Activated CD4-positive, alpha-beta T cell treated with anti-CD3 and anti-CD28 coated beads, Interleukin-2, amount 10 ng/mL, durations not matched to agents 7 days and 5 days (primary cell): ENCODE results near the gene PARD3B. TPM values are rescaled to one million over a fixed set of nuclear protein-coding genes. Genes with fewer than 3 reads are reported as not detected.

Experiments
- CTCF ChIA-PET: fragments of 350-600 bp; sonication (Branson Sonifier 250); formaldehyde crosslinking; loops from one replicate; lab custom pipeline; 2021; ENCODE audit warnings: antibody characterized with exemption; lab: Charles Lee
- POLR2A ChIA-PET: fragments of 350-600 bp; sonication (Branson Sonifier 250); formaldehyde crosslinking; loops from one replicate; lab custom pipeline; 2021; ENCODE audit warnings: antibody characterized with exemption; lab: Charles Lee
- DNase-seq: peaks from one replicate; pipeline ENCODE4 v3.0.0-alpha.2; 2020
- H3K27ac Mint-ChIP-seq: one replicate; pipeline ENCODE4 v1.8.0; 2021; ENCODE audit warnings: mild to moderate bottlenecking, moderate library complexity, mixed read lengths
- H3K27me3 Mint-ChIP-seq: one replicate; pipeline ENCODE4 v1.8.0; 2021; ENCODE audit warnings: mixed read lengths
- H3K36me3 Mint-ChIP-seq: one replicate; pipeline ENCODE4 v1.8.0; 2021; ENCODE audit warnings: low read depth, mixed read lengths
- H3K4me1 Mint-ChIP-seq: one replicate; pipeline ENCODE4 v1.8.0; 2021; ENCODE audit warnings: mixed read lengths
- H3K4me3 Mint-ChIP-seq: one replicate; pipeline ENCODE4 v1.8.0; 2021; ENCODE audit warnings: mild to moderate bottlenecking, moderate library complexity, mixed read lengths
- H3K9me3 Mint-ChIP-seq: one replicate; pipeline ENCODE4 v1.8.0; 2021; ENCODE audit warnings: mixed read lengths
- total RNA-seq, 2 experiments: library from RNA; stranded (reverse); gene quantifications; one replicate each; pipeline ENCODE4 v1.2.3, GENCODE V29; 2021

PARD3B gene
- total RNA-seq, 2 experiments from 2014 or later: 0.50 to 0.77 TPM

- DNase-seq: no peak
- CTCF ChIA-PET: no interaction called here
- Mint-ChIP-seq H3K4me3 (no peak overlapping the region), H3K27me3 (peaks cover 8% of the 10 kb centered on the region), H3K9me3 (peaks cover 10% of the 10 kb centered on the region), H3K27ac (no peak overlapping the region), H3K4me1 (no peaks in the 10 kb centered on the region), H3K36me3 (no peaks in the 10 kb centered on the region)
- POLR2A ChIA-PET: no interaction called here
Observed at GRCh38 chr2:205580212-205580987, 1035.1 kb downstream of the PARD3B start.

DNA sequence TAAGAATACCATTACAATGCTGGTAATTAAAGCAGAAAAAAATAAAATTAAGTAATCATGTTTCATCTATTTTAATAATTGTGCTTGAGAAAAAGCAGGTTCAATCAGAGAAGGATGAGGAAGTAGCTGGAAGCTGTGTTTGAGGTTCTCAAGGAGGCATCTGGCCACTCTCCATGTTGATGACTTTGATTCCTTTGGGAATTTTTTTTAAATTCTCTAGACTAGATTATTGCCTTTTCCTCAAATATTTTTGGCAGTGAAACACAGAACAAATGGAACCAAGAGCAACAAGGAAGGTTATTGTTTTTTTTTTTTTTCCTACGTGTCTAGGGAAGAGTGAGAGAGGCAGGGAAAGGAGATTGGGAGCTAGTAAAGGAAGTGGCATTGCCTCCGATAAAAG, 1037.1 kb downstream of the PARD3B start:
- no peaks in the 10 kb centered on the region for H3K9me3 Mint-ChIP-seq
- H3K4me1 Mint-ChIP-seq: no peaks in the 10 kb centered on the region
- no peak overlapping the region for H3K27ac Mint-ChIP-seq
- ChIA-PET POLR2A (no interaction called here), CTCF (no interaction called here)
- H3K27me3 Mint-ChIP-seq: no peaks in the 10 kb centered on the region
- no peak for DNase-seq
- no peaks in the 10 kb centered on the region for H3K36me3 Mint-ChIP-seq
- no peak overlapping the region for H3K4me3 Mint-ChIP-seq

GRCh38 chr2:205585449-205586383, 1040.4 kb downstream of the PARD3B start:
- Mint-ChIP-seq H3K4me1 (no peaks in the 10 kb centered on the region), H3K4me3 (no peak overlapping the region), H3K36me3 (no peaks in the 10 kb centered on the region), H3K27ac (no peak overlapping the region), H3K9me3 (no peaks in the 10 kb centered on the region), H3K27me3 (no peaks in the 10 kb centered on the region)
- ChIA-PET CTCF (no interaction called here), POLR2A (no interaction called here)
- DNase-seq: no peak

DNA sequence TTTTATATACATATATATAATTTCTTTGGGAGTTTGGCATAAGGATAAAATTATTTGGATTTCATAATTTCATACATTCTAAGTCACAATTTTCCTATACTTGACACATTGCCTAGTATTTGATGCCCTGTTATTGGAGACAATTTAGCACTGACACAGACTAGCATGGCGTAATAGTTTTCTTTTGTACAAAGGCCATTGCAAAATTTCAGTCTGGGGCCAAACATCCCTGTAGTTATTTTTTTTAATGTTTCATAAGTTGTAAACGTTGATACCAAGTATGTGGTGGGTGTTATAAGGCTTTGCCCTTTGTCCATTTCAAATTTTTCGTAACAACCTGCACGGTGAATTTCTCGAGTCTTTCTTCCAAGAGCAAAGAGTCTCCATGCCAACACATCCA, 1041.4 kb downstream of the PARD3B start:
- CTCF ChIA-PET: interaction anchor here (0.5 kb wide), 1 partner anchor 12 kb away, joined by 4 read pairs; no protein-coding TSS in a partner anchor
- H3K27ac Mint-ChIP-seq: no peak overlapping the region

GRCh38 chr2:205589479-205589878, 1044.2 kb downstream of the PARD3B start:
- POLR2A ChIA-PET: no interaction called here
- Mint-ChIP-seq H3K9me3 (no peaks in the 10 kb centered on the region), H3K36me3 (no peaks in the 10 kb centered on the region), H3K27me3 (peaks cover 3% of the 10 kb centered on the region), H3K27ac (no peak overlapping the region), H3K4me3 (no peak overlapping the region), H3K4me1 (no peaks in the 10 kb centered on the region)
- CTCF ChIA-PET: no interaction called here
- no peak for DNase-seq

More for the DNA sequence above, 1041.4 kb downstream of the PARD3B start:
- Mint-ChIP-seq H3K27me3 (peaks cover 2% of the 10 kb centered on the region), H3K4me3 (no peak overlapping the region), H3K36me3 (no peaks in the 10 kb centered on the region), H3K9me3 (no peaks in the 10 kb centered on the region), H3K4me1 (no peaks in the 10 kb centered on the region)
- DNase-seq: no peak
- POLR2A ChIA-PET: no interaction called here

DNA sequence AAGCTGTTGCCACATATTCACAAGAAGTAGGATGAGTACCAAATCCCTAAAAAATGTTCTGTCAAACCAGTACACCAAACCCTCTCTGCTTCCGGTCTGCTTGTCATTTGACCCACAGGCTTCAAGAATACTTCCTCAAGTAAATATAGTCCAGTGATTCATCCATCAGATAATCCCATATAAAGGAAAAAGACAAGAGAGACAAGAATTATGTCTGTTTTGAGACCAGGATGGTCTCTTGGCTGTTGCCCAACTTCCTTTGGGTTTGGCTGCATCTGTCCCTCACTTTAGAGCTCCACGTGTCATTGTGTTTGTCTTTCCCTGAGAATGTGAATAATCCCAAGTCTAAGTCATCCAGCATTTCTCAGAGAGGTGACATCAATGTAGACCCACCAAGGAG, 1045.5 kb downstream of the PARD3B start:
- Mint-ChIP-seq H3K9me3 (no peaks in the 10 kb centered on the region), H3K27me3 (peaks cover 6% of the 10 kb centered on the region), H3K27ac (no peak overlapping the region), H3K4me3 (no peak overlapping the region), H3K4me1 (no peaks in the 10 kb centered on the region), H3K36me3 (no peaks in the 10 kb centered on the region)
- CTCF ChIA-PET: no interaction called here
- POLR2A ChIA-PET: no interaction called here
- no peak for DNase-seq

DNA sequence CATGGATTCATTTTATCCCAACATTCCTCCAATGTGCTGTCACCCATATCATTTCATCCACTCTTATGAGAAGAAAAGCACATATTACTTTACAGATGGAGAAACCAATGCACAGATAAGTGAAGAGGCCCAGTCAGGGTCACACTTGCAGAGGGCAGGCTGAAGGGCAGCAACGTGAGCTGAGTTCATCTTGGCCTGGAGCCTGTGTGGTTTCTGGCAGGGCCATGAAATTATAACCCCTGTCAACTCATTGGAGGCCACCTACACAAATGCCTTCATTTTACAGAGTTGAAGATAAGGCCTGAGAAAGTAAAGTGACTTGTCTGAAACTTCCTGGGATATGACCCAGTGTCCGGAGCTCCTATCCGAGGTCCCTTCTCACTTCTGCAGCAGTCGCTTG, 1048.6 kb downstream of the PARD3B start:
- ChIA-PET POLR2A (no interaction called here), CTCF (interaction anchor here (0.6 kb wide), 1 partner anchor 85 kb away, joined by 3 read pairs; no protein-coding TSS in a partner anchor)
- Mint-ChIP-seq H3K36me3 (no peaks in the 10 kb centered on the region), H3K9me3 (no peaks in the 10 kb centered on the region), H3K27me3 (peaks cover 16% of the 10 kb centered on the region), H3K27ac (no peak overlapping the region), H3K4me1 (no peaks in the 10 kb centered on the region), H3K4me3 (no peak overlapping the region)
- no peak for DNase-seq

DNA sequence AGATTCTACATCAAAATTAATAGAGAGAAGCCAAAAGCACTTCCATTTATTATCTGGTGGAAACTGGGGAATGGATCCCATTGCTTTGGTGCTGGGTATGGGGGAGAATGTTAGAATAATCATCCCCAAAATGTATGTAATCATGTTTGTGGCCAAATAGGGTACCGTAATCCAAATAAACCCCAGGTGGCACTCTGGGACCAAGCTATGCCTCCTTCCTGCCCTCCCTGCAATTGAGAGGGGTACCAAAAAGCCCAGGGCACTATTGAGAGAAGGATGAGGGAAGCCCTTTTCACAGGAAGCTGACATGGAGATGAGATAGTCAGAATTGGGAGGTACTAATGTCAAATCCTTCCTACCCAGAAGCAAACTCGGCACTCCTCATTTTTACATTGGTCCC, 1051.3 kb downstream of the PARD3B start:
- Mint-ChIP-seq H3K9me3 (no peaks in the 10 kb centered on the region), H3K27ac (no peak overlapping the region), H3K4me1 (no peaks in the 10 kb centered on the region), H3K4me3 (no peak overlapping the region), H3K36me3 (no peaks in the 10 kb centered on the region), H3K27me3 (peaks cover 19% of the 10 kb centered on the region)
- no peak for DNase-seq
- CTCF ChIA-PET: interaction anchor here (1.6 kb wide), 1 partner anchor 22 kb away, joined by 4 read pairs; no protein-coding TSS in a partner anchor
- POLR2A ChIA-PET: no interaction called here

- CTCF ChIA-PET: interaction anchor here (0.6 to 1.7 kb wide), 2 partner anchors 69 to 438 kb away, joined by 3 to 5 read pairs; no protein-coding TSS in a partner anchor
Observed at GRCh38 chr2:205605638-205606304, 1060.5 kb downstream of the PARD3B start.

GRCh38 chr2:205607146-205607545, 1061.9 kb downstream of the PARD3B start:
- no peak for DNase-seq
- Mint-ChIP-seq H3K4me1 (peaks cover 14% of the 10 kb centered on the region), H3K9me3 (peaks cover 10% of the 10 kb centered on the region), H3K27ac (no peak overlapping the region), H3K36me3 (peaks cover 3% of the 10 kb centered on the region), H3K27me3 (peaks cover 28% of the 10 kb centered on the region), H3K4me3 (no peak overlapping the region)
- ChIA-PET CTCF (interaction anchor here (1.7 kb wide), 1 partner anchor 68 kb away, joined by 5 read pairs; no protein-coding TSS in a partner anchor), POLR2A (no interaction called here)

More at GRCh38 chr2:205605638-205606304, 1060.5 kb downstream of the PARD3B start:
- Mint-ChIP-seq H3K27me3 (peaks cover 26% of the 10 kb centered on the region), H3K4me1 (peaks cover 10% of the 10 kb centered on the region), H3K36me3 (peaks cover 3% of the 10 kb centered on the region), H3K27ac (no peak overlapping the region), H3K4me3 (no peak overlapping the region), H3K9me3 (peaks cover 10% of the 10 kb centered on the region)
- POLR2A ChIA-PET: no interaction called here
- DNase-seq: no peak

DNA sequence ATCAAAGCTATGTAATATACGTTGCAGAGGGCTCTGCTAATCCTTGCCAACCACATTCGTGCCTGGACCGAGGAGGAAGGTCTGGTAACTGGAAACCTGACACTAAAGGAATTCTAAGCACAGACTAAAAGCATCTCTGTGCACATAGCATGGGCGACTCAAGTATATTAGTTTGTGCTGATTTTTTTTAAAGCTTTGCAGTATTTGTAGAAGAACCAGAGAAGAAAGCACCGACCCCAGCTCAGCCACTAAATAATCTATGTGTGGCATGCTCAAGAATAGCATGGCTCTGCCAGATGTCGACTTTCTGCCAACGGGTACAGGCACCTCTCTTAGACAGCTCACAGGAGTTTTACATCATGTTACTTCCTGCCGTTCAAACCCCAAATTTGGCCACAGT, 1063.8 kb downstream of the PARD3B start:
- peaks cover 30% of the 10 kb centered on the region for H3K4me1 Mint-ChIP-seq
- peaks cover 16% of the 10 kb centered on the region for H3K27me3 Mint-ChIP-seq
- ChIA-PET POLR2A (no interaction called here), CTCF (interaction anchor here (1.3 kb wide), 1 partner anchor 10 kb away, joined by 6 read pairs; no protein-coding TSS in a partner anchor)
- H3K36me3 Mint-ChIP-seq: no peaks in the 10 kb centered on the region
- no peak overlapping the region for H3K27ac Mint-ChIP-seq
- no peak overlapping the region for H3K4me3 Mint-ChIP-seq
- peaks cover 4% of the 10 kb centered on the region for H3K9me3 Mint-ChIP-seq
- DNase-seq: no peak

DNA sequence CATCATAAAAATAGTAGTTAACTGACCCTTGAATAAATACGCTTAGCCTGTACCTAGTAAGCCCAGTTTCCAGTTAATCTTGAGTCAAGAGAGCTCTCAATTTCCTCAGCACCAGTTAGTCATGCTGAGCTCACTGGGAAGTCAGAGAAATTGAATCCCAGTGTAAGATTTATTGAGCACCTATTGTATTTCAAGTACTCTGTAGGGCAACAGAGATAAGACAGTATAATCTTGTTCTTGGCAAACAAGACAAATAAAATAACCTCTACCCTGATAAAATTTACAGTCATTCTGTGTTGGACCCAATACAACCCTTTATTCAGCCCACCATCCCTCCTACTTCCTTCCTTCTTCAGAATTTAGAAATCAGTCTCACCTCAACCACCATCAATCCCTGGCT, 1065.2 kb downstream of the PARD3B start:
- H3K36me3 Mint-ChIP-seq: no peaks in the 10 kb centered on the region
- CTCF ChIA-PET: no interaction called here
- no peak overlapping the region for H3K27ac Mint-ChIP-seq
- H3K9me3 Mint-ChIP-seq: peaks cover 2% of the 10 kb centered on the region
- peaks cover 14% of the 10 kb centered on the region for H3K27me3 Mint-ChIP-seq
- POLR2A ChIA-PET: no interaction called here
- no peak overlapping the region for H3K4me3 Mint-ChIP-seq
- peaks cover 32% of the 10 kb centered on the region for H3K4me1 Mint-ChIP-seq
- DNase-seq: no peak
